ENCODE results near the gene GRB2. TPM values are rescaled to one million over a fixed set of nuclear protein-coding genes. Genes with fewer than 3 reads are reported as not detected.

GRB2 gene
- total RNA-seq, 1 donor from 2014 or later = 84.2 TPM

- ATAC-seq = no peak
- intact Hi-C loops (cut with micrococcal nuclease) = no loop called here
- DNase-seq = no peak
Observed at GRCh38 chr17:75339971-75340370, 65.5 kb downstream of the GRB2 start.

DNA sequence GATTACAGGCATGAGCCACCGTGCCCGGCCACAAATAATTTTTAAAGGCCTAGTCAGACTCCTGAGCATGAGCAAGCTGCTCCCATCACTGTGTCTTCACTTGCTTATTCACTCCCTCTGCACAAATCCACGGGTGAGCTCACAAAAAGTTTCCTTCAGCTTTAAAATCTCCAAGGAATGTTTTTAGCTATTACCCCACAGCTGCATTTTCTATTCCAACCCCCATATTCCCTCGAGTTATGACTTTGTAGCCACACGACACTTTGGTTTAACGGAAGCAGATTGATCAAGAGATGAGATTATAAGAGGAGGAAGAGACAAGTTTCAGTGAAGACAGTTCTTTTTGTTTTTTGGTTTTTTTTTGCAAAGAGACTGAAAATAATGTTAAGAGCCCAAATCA is 67.1 kb downstream of the GRB2 start:
- no peak for DNase-seq
- intact Hi-C loops (cut with micrococcal nuclease) = no loop called here
- ATAC-seq = no peak

- ATAC-seq = no peak
- intact Hi-C loops (cut with micrococcal nuclease) = no loop called here
- DNase-seq = no peak
Observed at GRCh38 chr17:75335315-75335714, 70.2 kb downstream of the GRB2 start.

- ATAC-seq (no peak), DNase-seq (no peak)
- intact Hi-C loops (cut with micrococcal nuclease) = no loop called here
Observed at GRCh38 chr17:75334723-75335122, 70.8 kb downstream of the GRB2 start.

- DNase-seq (no peak), ATAC-seq (no peak)
- intact Hi-C loops (cut with micrococcal nuclease) = no loop called here
Observed at GRCh38 chr17:75331671-75332070, 73.8 kb downstream of the GRB2 start.

DNA sequence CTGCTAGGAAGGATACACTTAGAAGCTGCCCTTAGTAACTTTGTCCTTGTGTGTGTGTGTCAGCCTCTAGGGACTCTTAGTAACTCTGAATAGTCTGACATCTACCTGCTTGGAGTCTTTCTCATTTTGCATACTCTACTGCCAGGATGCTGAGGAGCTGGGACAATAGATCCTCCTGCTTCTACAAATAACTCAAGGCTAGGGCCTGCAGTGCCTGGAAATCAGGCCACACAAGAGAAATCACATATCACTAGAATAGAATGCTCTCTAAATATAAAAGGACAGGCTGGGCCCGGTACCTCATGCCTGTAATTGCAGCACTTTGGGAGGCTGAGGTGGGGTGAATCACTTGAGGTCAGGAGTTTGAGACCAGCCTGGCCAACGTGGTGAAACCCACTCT is 77.7 kb downstream of the GRB2 start:
- intact Hi-C loops (cut with micrococcal nuclease) = loop anchor here (5.0 kb wide), 1 partner anchor 65 kb away; no protein-coding TSS in a partner anchor
- no peak for DNase-seq
- ATAC-seq = no peak

- DNase-seq = no peak
- intact Hi-C loops (cut with micrococcal nuclease) = loop anchor here (5.0 kb wide), 1 partner anchor 66 kb away; no protein-coding TSS in a partner anchor
- ATAC-seq = peak; percentile 16
Observed at GRCh38 chr17:75326226-75326848, 79.1 kb downstream of the GRB2 start.

DNA sequence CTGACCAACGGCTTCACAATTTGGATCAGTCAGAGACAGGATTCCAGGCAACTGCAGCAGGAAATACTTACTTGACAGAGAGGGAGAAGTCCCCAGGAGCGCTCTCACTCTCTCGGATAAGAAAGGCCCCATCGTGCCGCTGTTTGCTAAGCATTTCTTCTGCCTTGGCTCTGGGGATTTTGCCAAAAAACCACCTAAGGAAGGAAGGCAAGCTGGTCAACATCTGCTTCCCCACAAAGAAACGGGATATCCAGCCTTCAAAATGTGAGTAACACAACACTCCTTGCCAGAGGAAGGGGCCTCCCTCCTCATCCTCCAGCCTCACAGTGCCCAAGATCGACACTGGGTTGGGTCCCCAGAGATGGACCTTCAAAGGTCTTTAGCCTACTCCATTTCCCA is 79.7 kb downstream of the GRB2 start:
- intact Hi-C loops (cut with micrococcal nuclease) = loop anchor here (5.0 kb wide), 1 partner anchor 66 kb away; no protein-coding TSS in a partner anchor
- DNase-seq (no peak), ATAC-seq (peak; percentile 33)

DNA sequence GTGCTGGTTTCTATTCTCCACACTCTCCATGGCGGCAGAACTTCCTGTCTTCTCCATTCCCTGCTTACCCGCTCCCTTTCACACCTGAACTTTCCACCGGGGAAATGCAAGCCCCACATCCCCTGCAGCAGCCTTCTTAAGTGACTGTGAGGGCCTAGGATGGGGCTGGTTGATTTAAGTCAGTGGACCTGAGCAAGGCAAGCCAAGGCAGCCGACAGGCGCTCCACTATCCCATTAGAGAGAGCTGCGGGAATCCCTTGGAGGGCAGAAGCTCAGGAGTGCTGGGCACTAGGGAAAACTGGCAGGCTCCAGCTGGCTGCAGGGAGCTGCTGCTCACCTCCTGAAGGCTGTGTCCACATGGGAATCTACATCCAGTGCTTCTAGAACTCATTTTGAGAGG is 80.1 kb downstream of the GRB2 start:
- no peak for ATAC-seq

GRCh38 chr17:75321506-75321905 is 84.0 kb downstream of the GRB2 start:
- intact Hi-C loops (cut with micrococcal nuclease) = loop anchor here (5.0 kb wide), 1 partner anchor 91 kb away; no protein-coding TSS in a partner anchor
- ATAC-seq = no peak
- no peak for DNase-seq

More for the DNA sequence above, 80.1 kb downstream of the GRB2 start:
- intact Hi-C loops (cut with micrococcal nuclease) = loop anchor here (5.0 kb wide), 1 partner anchor 67 kb away; no protein-coding TSS in a partner anchor
- no peak for DNase-seq

GRCh38 chr17:75319904-75320691 is 85.4 kb downstream of the GRB2 start:
- ATAC-seq (no peak), DNase-seq (no peak)
- intact Hi-C loops (cut with micrococcal nuclease) = loop anchor here (5.0 kb wide), 1 partner anchor 92 kb away; no protein-coding TSS in a partner anchor

- ATAC-seq = no peak
- DNase-seq = no peak
- intact Hi-C loops (cut with micrococcal nuclease) = no loop called here
Observed at GRCh38 chr17:75318615-75319222, 86.8 kb downstream of the GRB2 start.

DNA sequence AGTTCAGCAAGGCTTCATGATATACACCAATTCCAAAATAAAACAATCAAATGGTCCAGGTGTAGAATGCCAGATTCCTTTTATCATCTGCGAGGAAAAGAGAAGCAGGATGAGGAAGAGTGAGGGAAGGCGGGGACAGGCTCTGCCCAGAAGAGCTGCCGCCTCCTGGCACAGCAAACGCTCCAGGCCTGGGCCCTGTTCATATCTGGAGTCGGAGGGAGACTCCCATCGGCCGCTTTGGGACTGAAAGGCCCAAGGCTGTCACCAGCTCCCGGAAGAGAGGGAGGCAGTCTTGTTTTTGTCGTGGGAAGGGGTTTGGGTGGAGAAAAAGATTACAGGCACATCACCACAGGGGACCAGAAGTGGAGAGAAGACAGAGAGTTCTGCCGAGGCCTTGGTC is 87.3 kb downstream of the GRB2 start:
- intact Hi-C loops (cut with micrococcal nuclease) = no loop called here
- DNase-seq (no peak), ATAC-seq (peak; percentile 17)

- no peak for ATAC-seq
- intact Hi-C loops (cut with micrococcal nuclease) = no loop called here
- peak; percentile 40 for DNase-seq
Observed at GRCh38 chr17:75317671-75318070, 87.8 kb downstream of the GRB2 start.

DNA sequence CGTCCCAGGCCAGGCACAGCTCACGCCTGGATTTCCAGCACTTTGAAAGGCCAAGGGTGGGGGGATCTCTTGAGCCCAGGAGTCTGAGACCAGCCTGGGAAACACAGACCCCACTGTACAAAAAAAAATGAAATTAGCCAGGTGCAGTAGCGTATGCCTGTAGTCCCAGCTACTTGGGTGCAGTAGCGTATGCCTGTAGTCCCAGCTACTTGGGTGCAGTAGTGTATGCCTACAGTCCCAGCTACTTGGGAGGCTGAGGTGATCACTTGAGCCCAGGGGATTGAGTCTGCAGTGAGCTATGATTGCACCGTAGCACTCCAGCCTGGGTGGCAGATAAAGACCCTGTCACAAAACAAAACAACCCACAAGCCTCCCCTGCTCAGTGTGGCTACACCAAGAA is 89.2 kb downstream of the GRB2 start:
- ATAC-seq = no peak
- no peak for DNase-seq
- intact Hi-C loops (cut with micrococcal nuclease) = no loop called here

DNA sequence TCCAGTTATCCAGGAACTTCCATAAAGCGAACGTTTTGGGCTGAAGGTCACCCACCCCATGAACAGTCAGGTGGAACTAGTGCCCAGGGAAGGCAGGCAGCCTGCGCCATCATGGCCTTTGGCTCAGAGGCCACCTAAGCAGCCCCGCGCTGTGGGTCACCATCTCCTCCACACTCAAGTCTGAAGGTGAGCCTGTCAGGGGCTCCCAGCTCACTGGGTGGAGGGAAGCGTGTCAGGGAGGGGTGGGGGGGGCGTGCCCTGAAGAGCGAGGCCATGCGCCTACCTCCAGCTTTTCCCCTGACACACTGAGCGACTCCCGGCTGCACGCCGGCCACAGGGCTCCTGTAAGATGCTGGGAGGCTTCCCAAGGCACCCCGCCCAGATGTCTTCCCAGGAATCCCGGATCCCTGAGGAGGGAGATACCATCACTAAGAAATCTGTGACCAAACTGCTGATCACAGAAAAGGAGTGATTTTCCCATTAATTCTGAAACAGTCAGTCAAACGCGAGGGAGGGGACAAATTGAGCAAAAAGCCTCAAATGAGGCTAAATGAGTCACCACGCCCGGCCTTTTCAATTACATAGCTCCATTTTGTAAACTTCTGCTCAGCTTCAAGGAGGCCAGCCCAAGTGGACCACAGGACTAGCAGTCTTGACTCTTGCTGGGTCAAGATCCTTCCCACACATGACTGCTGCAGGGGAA is 89.8 kb downstream of the GRB2 start:
- intact Hi-C loops (cut with micrococcal nuclease) = no loop called here
- ATAC-seq (no peak), DNase-seq (no peak)

DNA sequence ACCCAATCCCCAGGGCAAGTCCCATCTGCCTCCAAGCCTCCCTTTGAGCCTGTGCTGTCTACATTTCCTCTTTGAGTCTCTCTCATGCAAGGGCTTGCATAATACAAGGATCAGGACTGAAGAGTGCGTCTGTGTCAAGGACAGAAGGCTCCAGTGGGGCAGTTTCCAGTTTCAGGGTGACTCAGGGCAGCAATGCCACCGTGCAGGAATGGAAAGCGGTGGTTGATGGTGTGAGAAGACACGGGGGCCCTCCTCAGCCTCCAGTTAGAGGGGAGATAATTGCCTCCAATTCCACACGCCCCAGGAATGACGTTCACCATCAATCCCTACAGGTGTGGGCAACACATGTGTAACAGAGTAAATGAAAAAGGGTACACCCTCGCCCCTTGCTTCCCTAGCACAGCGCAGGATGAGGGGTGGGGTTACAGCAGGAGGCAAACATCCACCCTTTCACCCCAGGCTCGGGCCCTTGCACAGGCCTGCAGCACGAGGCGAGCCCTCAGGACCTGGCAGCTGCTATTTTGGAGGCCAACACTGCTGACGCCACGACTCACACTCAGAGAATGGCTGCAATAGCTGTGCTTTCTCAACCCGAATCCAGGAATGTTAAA is 91.4 kb downstream of the GRB2 start:
- intact Hi-C loops (cut with micrococcal nuclease) = loop anchor here (5.0 kb wide), 1 partner anchor 853 kb away; no protein-coding TSS in a partner anchor
- DNase-seq = peak; percentile 34
- ATAC-seq = peak; percentile 62

- intact Hi-C loops (cut with micrococcal nuclease) = no loop called here
- ATAC-seq (peak; percentile 43), DNase-seq (peak; percentile 40)
Observed at GRCh38 chr17:75308732-75309629, 96.5 kb downstream of the GRB2 start.
